ENCODE data around the gene SLC10A6. TPM values are rescaled to one million over a fixed set of nuclear protein-coding genes. Genes with fewer than 3 reads are reported as not detected.
A peak's percentile ranks its signal among the peaks of the same experiment; 100 is the strongest.

Gene SLC10A6
- total and polyA plus RNA-seq, 2 of the 13 experiments (the other 11 are each of a cell fraction or from before 2014, with no cell fraction given) = not detected

GRCh38 chr4:86791126-86791525 is 58.1 kb downstream of the SLC10A6 start (continued):
- TF ChIP-seq POGK (CRISPR knock-in tag; conservative IDR thresholded peaks at IDR 0.05) = peak; percentile 77
- no peak for TF ChIP-seq GATAD1 (CRISPR knock-in tag; IDR thresholded peaks at IDR 0.05)
- no peak for TF ChIP-seq RFXANK (CRISPR knock-in tag; IDR thresholded peaks at IDR 0.05)
- TF ChIP-seq ASH2L (IDR thresholded peaks at IDR 0.05; ENCODE audit: insufficient read length, low read depth, low read length) = no peak
- TF ChIP-seq SMYD3 (CRISPR knock-in tag; IDR thresholded peaks at IDR 0.05) = no peak
- TF ChIP-seq, protein P1, sequence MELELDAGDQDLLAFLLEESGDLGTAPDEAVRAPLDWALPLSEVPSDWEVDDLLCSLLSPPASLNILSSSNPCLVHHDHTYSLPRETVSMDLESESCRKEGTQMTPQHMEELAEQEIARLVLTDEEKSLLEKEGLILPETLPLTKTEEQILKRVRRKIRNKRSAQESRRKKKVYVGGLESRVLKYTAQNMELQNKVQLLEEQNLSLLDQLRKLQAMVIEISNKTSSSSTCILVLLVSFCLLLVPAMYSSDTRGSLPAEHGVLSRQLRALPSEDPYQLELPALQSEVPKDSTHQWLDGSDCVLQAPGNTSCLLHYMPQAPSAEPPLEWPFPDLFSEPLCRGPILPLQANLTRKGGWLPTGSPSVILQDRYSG (CRISPR knock-in tag; IDR thresholded peaks at IDR 0.05) = no peak
- TF ChIP-seq SMAD3 (CRISPR knock-in tag; IDR thresholded peaks at IDR 0.05) = 0 out of 2 replicates have a peak, but pooled peaks have one; percentile 52
- no peak for TF ChIP-seq ERF (CRISPR knock-in tag; IDR thresholded peaks at IDR 0.05)
- TF ChIP-seq ZNF607 (CRISPR knock-in tag; IDR thresholded peaks at IDR 0.05; ENCODE audit: borderline replicate concordance) = no peak
- TF ChIP-seq, protein P2, sequence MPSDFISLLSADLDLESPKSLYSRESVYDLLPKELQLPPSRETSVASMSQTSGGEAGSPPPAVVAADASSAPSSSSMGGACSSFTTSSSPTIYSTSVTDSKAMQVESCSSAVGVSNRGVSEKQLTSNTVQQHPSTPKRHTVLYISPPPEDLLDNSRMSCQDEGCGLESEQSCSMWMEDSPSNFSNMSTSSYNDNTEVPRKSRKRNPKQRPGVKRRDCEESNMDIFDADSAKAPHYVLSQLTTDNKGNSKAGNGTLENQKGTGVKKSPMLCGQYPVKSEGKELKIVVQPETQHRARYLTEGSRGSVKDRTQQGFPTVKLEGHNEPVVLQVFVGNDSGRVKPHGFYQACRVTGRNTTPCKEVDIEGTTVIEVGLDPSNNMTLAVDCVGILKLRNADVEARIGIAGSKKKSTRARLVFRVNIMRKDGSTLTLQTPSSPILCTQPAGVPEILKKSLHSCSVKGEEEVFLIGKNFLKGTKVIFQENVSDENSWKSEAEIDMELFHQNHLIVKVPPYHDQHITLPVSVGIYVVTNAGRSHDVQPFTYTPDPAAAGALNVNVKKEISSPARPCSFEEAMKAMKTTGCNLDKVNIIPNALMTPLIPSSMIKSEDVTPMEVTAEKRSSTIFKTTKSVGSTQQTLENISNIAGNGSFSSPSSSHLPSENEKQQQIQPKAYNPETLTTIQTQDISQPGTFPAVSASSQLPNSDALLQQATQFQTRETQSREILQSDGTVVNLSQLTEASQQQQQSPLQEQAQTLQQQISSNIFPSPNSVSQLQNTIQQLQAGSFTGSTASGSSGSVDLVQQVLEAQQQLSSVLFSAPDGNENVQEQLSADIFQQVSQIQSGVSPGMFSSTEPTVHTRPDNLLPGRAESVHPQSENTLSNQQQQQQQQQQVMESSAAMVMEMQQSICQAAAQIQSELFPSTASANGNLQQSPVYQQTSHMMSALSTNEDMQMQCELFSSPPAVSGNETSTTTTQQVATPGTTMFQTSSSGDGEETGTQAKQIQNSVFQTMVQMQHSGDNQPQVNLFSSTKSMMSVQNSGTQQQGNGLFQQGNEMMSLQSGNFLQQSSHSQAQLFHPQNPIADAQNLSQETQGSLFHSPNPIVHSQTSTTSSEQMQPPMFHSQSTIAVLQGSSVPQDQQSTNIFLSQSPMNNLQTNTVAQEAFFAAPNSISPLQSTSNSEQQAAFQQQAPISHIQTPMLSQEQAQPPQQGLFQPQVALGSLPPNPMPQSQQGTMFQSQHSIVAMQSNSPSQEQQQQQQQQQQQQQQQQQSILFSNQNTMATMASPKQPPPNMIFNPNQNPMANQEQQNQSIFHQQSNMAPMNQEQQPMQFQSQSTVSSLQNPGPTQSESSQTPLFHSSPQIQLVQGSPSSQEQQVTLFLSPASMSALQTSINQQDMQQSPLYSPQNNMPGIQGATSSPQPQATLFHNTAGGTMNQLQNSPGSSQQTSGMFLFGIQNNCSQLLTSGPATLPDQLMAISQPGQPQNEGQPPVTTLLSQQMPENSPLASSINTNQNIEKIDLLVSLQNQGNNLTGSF (CRISPR knock-in tag; IDR thresholded peaks at IDR 0.05) = 0 out of 2 replicates have a peak, but pooled peaks have one; percentile 25
- no peak for TF ChIP-seq FOSL1 (CRISPR knock-in tag; IDR thresholded peaks at IDR 0.05; ENCODE audit: borderline replicate concordance)
- TF ChIP-seq ZNF251 (CRISPR knock-in tag; IDR thresholded peaks at IDR 0.05) = no peak
- no peak for TF ChIP-seq IRF2 (CRISPR knock-in tag; IDR thresholded peaks at IDR 0.05)
- no peak for TF ChIP-seq MBD4 (IDR thresholded peaks at IDR 0.05; ENCODE audit: borderline replicate concordance, low read length)
- TF ChIP-seq HNRNPUL1 (IDR thresholded peaks at IDR 0.05; ENCODE audit: low read depth, low read length) = no peak
- TF ChIP-seq MYPOP (CRISPR knock-in tag; IDR thresholded peaks at IDR 0.05) = no peak
- TF ChIP-seq SIX4 (CRISPR knock-in tag; IDR thresholded peaks at IDR 0.05) = no peak
- TF ChIP-seq, protein P3, sequence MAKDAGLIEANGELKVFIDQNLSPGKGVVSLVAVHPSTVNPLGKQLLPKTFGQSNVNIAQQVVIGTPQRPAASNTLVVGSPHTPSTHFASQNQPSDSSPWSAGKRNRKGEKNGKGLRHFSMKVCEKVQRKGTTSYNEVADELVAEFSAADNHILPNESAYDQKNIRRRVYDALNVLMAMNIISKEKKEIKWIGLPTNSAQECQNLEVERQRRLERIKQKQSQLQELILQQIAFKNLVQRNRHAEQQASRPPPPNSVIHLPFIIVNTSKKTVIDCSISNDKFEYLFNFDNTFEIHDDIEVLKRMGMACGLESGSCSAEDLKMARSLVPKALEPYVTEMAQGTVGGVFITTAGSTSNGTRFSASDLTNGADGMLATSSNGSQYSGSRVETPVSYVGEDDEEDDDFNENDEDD (CRISPR knock-in tag; IDR thresholded peaks at IDR 0.05; ENCODE audit: borderline replicate concordance) = no peak
- TF ChIP-seq ZNF639 (CRISPR knock-in tag; conservative IDR thresholded peaks at IDR 0.05) = no peak
